Endothelial cell of umbilical vein (primary cell): Measurements from ENCODE around the gene MAST4. TPM values are rescaled to one million over a fixed set of nuclear protein-coding genes. Genes with fewer than 3 reads are reported as not detected.

Experiments used
- BruUV-seq: library from RNA; stranded (reverse); fragments of 400-500 nt; replicated peaks from 2 replicates; lab custom pipeline; 2021; lab: Mats Ljungman, UMichigan
- CTCF ChIA-PET: fragments of 300-600, 350-600 bp; sonication (Branson Sonifier 250); formaldehyde crosslinking; loops from one replicate; lab custom pipeline; 2021; ENCODE audit warnings: antibody characterized with exemption, inconsistent platforms; lab: Charles Lee
- POLR2A ChIA-PET: fragments of 300-600, 350-600 bp; sonication (Branson Sonifier 250); formaldehyde crosslinking; loops from one replicate; lab custom pipeline; 2021; ENCODE audit warnings: antibody characterized with exemption, inconsistent platforms; lab: Charles Lee
- DNase-seq: peaks from one replicate; pipeline ENCODE4 v3.0.0-alpha.2; 2011; ENCODE audit warnings: low read depth, low spot score
- FAIRE-seq: peaks from 2 replicates; lab custom pipeline; 2011; peaks lifted over from hg19 to GRCh38; lab: Jason Lieb, UNC
- H2AFZ ChIP-seq: 2 replicates; pipeline ENCODE4 v1.6.0; 2012; ENCODE audit warnings: low read depth, low read length, control low read depth, inconsistent platforms
- H3K27ac ChIP-seq: 2 replicates; pipeline ENCODE4 v1.5.1; 2011; ENCODE audit warnings: low read depth, mild to moderate bottlenecking, control low read depth, low read length, moderate library complexity; ENCODE audit not compliant: insufficient read depth
- H3K27me3 ChIP-seq, 2 experiments: 2 replicates each; pipeline versions ENCODE4 v1.6.0 to v1.6.1; 2011; ENCODE audit warnings: low read length in 2 of 2, mixed read lengths in 1 of 2; ENCODE audit not compliant: control insufficient read depth in 2 of 2, insufficient read depth in 2 of 2
- H3K36me3 ChIP-seq, 2 experiments: 2 replicates in 1 of 2; 3 replicates in 1 of 2; pipeline ENCODE4 v1.5.1; 2011; ENCODE audit warnings: low read length in 2 of 2, mild to moderate bottlenecking in 1 of 2, moderate library complexity in 1 of 2; ENCODE audit not compliant: control insufficient read depth in 2 of 2, insufficient read depth in 2 of 2; ENCODE audit errors: extremely low read depth in 1 of 2
- H3K4me1 ChIP-seq: 3 replicates; pipeline ENCODE4 v1.5.1; 2011; ENCODE audit warnings: mild to moderate bottlenecking, low read length; ENCODE audit not compliant: control insufficient read depth, insufficient read depth; ENCODE audit errors: extremely low read depth
- H3K4me2 ChIP-seq: 2 replicates; pipeline ENCODE4 v1.6.1; 2011; ENCODE audit warnings: low read length, control low read depth, mixed read lengths; ENCODE audit not compliant: insufficient read depth
- H3K4me3 ChIP-seq, 3 experiments: fragments of 200-600 bp in 1 of 3; sonication (generic), shearing (Covaris generic) in 1 of 3; replicated peaks in 1 of 3; 2 replicates each; pipeline ENCODE4 v1.5.1; 2011 to 2016; ENCODE audit warnings: control low read depth in 3 of 3, low read length in 3 of 3, mild to moderate bottlenecking in 2 of 3, inconsistent platforms in 1 of 3, low read depth in 1 of 3, moderate library complexity in 1 of 3; ENCODE audit not compliant: insufficient read depth in 1 of 3
- H3K79me2 ChIP-seq: 2 replicates; pipeline ENCODE4 v1.6.0; 2012; ENCODE audit warnings: low read length, inconsistent platforms; ENCODE audit not compliant: control insufficient read depth, insufficient read depth
- H3K9ac ChIP-seq: replicated peaks from 2 replicates; pipeline ENCODE3; 2011; ENCODE audit warnings: low read length, control low read depth; ENCODE audit not compliant: insufficient read depth; ENCODE audit errors: extremely low read depth
- H3K9me1 ChIP-seq: replicated peaks from 3 replicates; pipeline ENCODE4 v1.6.0; 2011; ENCODE audit warnings: mild to moderate bottlenecking, low read length; ENCODE audit not compliant: control insufficient read depth, insufficient read depth; ENCODE audit errors: extremely low read depth
- H3K9me3 ChIP-seq: replicated peaks from 2 replicates; pipeline ENCODE4 v1.5.1; 2012; ENCODE audit warnings: low read length, inconsistent platforms; ENCODE audit not compliant: control insufficient read depth, insufficient read depth
- H4K20me1 ChIP-seq: replicated peaks from 2 replicates; pipeline ENCODE3; 2011; ENCODE audit warnings: mild to moderate bottlenecking, low read length; ENCODE audit not compliant: control insufficient read depth, insufficient read depth; ENCODE audit errors: extremely low read depth
- EZH2 ChIP-seq: IDR thresholded peaks from 2 replicates; pipeline ENCODE4 v1.6.1; 2012; ENCODE audit warnings: borderline replicate concordance, low read depth, mild to moderate bottlenecking, moderate library complexity, low read length, inconsistent platforms; ENCODE audit not compliant: severe bottlenecking
- FOS ChIP-seq: IDR thresholded peaks from 2 replicates; pipeline ENCODE4 v1.6.1; 2011; ENCODE audit warnings: mild to moderate bottlenecking, low read length, moderate library complexity, borderline replicate concordance; ENCODE audit not compliant: insufficient read depth
- GATA2 ChIP-seq: IDR thresholded peaks from 2 replicates; pipeline ENCODE4 v1.7.0; 2011; ENCODE audit warnings: low read depth, mild to moderate bottlenecking, moderate library complexity, mixed read lengths, low read length; ENCODE audit not compliant: insufficient read length, insufficient read depth
- JUN ChIP-seq: IDR thresholded peaks from 2 replicates; pipeline ENCODE4 v1.6.1; 2011; ENCODE audit warnings: borderline replicate concordance, low read depth; ENCODE audit not compliant: insufficient read length, insufficient read depth
- MYC ChIP-seq: IDR thresholded peaks from one replicate; pipeline ENCODE4 v1.6.1; 2011; ENCODE audit warnings: mild to moderate bottlenecking, low read depth, low read length
- POLR2A ChIP-seq: IDR thresholded peaks from 2 replicates; pipeline ENCODE4 v1.6.1; 2012; ENCODE audit warnings: low read depth, mild to moderate bottlenecking, control low read depth, low read length
- POLR2AphosphoS5 ChIP-seq: IDR thresholded peaks from 2 replicates; pipeline ENCODE4 v1.6.1; 2012; ENCODE audit warnings: low read depth, mild to moderate bottlenecking, control low read depth, low read length, moderate library complexity; ENCODE audit not compliant: insufficient read depth
- dilution Hi-C: fragments of 300-500 bp; cut with MboI; formaldehyde crosslinking; loops from one replicate; pipeline ENCODE4 v1.15.0; 2019; ENCODE audit warnings: low sequenced_read_pairs; ENCODE audit not compliant: extremely low pct_ligation_motif_present
- intact Hi-C: fragments of 100-400 bp; cut with micrococcal nuclease; formaldehyde crosslinking; loops from one replicate; pipeline ENCODE4 v1.10.0; 2022
- polyA plus RNA-seq, 4 experiments: library from polyadenylated mRNA; depleted of rRNA in 3 of 4; stranded (reverse) in 3 of 4; unstranded in 1 of 4; fragments of >200 nt; gene quantifications; 2 replicates each; pipeline versions ENCODE4 v1.2.1 to v1.2.3, GENCODE V29; 2011 to 2012; ENCODE audit warnings: missing spikeins in 1 of 4
- total RNA-seq: library from RNA; stranded (reverse); gene quantifications from 2 replicates; pipeline ENCODE4 v1.2.3, GENCODE V29; 2021
- TF ChIP-seq, protein P1 (sequence below), 2 donors: IDR thresholded peaks; 1 replicate in 1 of 2; 2 replicates in 1 of 2; pipeline ENCODE4 v1.5.1; 2011; ENCODE audit warnings: low read length in 2 of 2, mild to moderate bottlenecking in 2 of 2, moderate library complexity in 2 of 2, control low read depth in 1 of 2, inconsistent platforms in 1 of 2, low read depth in 1 of 2; ENCODE audit not compliant: insufficient read depth in 1 of 2; ENCODE audit errors: extremely low read depth in 1 of 2
- TF ChIP-seq, protein P2 (sequence below): IDR thresholded peaks from 2 replicates; pipeline ENCODE4 v1.6.1; 2011; ENCODE audit not compliant: insufficient read depth, insufficient read length

Gene MAST4
- total and polyA plus RNA-seq, 2 donors (not counting 3 experiments of a cell fraction or from before 2014, with no cell fraction given) = 40.2 to 116 TPM

DNA sequence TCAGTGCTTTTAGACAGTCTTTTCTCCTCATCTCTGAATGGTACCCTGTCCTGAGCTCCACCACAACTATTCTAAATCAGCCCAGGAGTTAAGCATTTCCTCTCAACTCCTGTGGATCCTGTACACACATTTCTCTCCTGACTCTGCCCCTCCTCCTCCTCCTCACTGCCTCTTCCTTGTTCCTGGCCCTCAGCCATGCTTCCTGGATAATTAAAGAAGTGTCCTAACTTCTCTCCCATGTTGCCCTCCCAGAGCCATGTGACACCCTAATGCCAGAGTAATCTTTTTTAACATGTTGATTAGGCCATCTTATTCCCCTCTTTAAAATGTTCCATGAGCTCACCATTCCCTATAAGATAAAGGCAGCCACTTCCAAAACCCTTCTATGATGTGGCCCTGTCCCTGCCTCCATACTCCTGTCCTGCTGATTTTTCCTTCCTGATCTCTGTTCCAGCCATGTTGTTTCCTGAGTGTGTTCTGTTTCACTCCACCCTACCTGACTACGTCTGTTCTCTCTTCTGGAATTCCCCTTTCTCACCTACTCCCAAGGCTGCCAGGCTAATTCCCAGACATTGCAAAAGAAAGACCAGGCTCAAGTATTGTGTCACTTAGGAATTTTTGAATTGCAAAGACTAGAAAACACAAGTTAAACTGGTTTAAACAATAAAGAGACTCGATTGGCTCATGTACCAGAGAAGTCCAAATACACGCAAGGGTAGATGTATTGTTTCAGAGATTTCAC, 295.2 kb downstream of the MAST4 start:
- TF ChIP-seq FOS (no peak), POLR2AphosphoS5 (no peak), EZH2 (no peak)
- TF ChIP-seq, protein P1, sequence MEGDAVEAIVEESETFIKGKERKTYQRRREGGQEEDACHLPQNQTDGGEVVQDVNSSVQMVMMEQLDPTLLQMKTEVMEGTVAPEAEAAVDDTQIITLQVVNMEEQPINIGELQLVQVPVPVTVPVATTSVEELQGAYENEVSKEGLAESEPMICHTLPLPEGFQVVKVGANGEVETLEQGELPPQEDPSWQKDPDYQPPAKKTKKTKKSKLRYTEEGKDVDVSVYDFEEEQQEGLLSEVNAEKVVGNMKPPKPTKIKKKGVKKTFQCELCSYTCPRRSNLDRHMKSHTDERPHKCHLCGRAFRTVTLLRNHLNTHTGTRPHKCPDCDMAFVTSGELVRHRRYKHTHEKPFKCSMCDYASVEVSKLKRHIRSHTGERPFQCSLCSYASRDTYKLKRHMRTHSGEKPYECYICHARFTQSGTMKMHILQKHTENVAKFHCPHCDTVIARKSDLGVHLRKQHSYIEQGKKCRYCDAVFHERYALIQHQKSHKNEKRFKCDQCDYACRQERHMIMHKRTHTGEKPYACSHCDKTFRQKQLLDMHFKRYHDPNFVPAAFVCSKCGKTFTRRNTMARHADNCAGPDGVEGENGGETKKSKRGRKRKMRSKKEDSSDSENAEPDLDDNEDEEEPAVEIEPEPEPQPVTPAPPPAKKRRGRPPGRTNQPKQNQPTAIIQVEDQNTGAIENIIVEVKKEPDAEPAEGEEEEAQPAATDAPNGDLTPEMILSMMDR (IDR thresholded peaks at IDR 0.05; ENCODE audit: extremely low read depth in 1 of 2, insufficient read depth in 1 of 2, low read depth in 1 of 2, low read length in 2 of 2) = no peak
- Histone ChIP-seq H3K4me2 (no peak overlapping the region), H3K4me3 (no peak overlapping the region), H3K27me3 (no peaks in the 10 kb centered on the region), H3K79me2 (no peaks in the 10 kb centered on the region), H3K36me3 (peaks cover 0 to 2% of the 10 kb centered on the region in 2 experiments), H3K27ac (no peak overlapping the region), H3K9me1 (no peaks in the 10 kb centered on the region), H3K9me3 (no peaks in the 10 kb centered on the region), H4K20me1 (peaks cover 5% of the 10 kb centered on the region), H3K9ac (no peak overlapping the region), H2AFZ (no peak overlapping the region), H3K4me1 (peaks cover 5% of the 10 kb centered on the region)
- FAIRE-seq (no peak), DNase-seq (peak; percentile 16)
- no TSS peak for BruUV-seq
- CTCF ChIA-PET = interaction anchor here (1.5 kb wide), 1 partner anchor 8 kb away, joined by 5 read pairs; no protein-coding TSS in a partner anchor
- intact Hi-C loops (no loop called here), dilution Hi-C loops (no loop called here)
- POLR2A ChIA-PET = no interaction called here

DNA sequence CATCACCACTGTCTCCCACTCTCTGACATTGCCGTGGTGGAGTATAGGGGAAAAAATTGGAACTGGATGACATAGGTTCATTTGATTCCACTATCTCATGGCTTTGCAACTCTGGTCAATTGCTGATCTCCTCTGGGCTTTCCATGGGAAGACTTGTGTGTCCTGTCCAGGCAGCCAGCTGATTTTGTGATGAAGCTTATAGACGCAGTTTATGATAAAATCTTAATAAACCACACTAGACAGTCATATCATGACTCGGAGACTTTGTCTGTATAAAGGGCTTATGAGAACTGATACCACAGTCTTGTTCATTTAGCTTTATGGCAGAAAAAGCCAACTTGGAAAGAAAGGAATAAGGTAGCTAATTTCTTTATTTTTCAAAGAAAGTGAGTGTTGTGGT, 296.5 kb downstream of the MAST4 start:
- Histone ChIP-seq H3K4me3 (no peak overlapping the region), H3K36me3 (peaks cover 0 to 2% of the 10 kb centered on the region in 2 experiments), H3K4me2 (no peak overlapping the region), H3K27ac (no peak overlapping the region), H3K4me1 (peaks cover 5% of the 10 kb centered on the region), H3K9me1 (no peaks in the 10 kb centered on the region), H3K79me2 (no peaks in the 10 kb centered on the region), H3K27me3 (no peaks in the 10 kb centered on the region), H4K20me1 (peaks cover 5% of the 10 kb centered on the region), H3K9me3 (no peaks in the 10 kb centered on the region), H3K9ac (no peak overlapping the region), H2AFZ (no peak overlapping the region)
- ChIA-PET POLR2A (no interaction called here), CTCF (no interaction called here)
- TF ChIP-seq EZH2 (no peak), MYC (no peak), FOS (no peak), GATA2 (no peak), POLR2A (no peak), POLR2AphosphoS5 (no peak), JUN (no peak)
- TF ChIP-seq, protein P2, sequence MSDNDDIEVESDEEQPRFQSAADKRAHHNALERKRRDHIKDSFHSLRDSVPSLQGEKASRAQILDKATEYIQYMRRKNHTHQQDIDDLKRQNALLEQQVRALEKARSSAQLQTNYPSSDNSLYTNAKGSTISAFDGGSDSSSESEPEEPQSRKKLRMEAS = no peak
- TF ChIP-seq, protein P1 (IDR thresholded peaks at IDR 0.05; ENCODE audit: extremely low read depth in 1 of 2, insufficient read depth in 1 of 2, low read depth in 1 of 2, low read length in 2 of 2) = no peak
- no TSS peak for BruUV-seq
- intact Hi-C loops = no loop called here
- DNase-seq (no peak), FAIRE-seq (no peak)
- dilution Hi-C loops = no loop called here
